GM18861 (cell line): ENCODE data around the gene HS3ST3A1.

ENCODE experiments used
- ATAC-seq: cut with Tn5 transposase; IDR thresholded peaks from one replicate; pipeline ENCODE4 v1.9.1; 2021; ENCODE audit not compliant: unreplicated experiment

HS3ST3A1 gene

GRCh38 chr17:13601776-13602551 lies at the start of gene HS3ST3A1:
TSS of gene HS3ST3A1 (minus strand) at chr17:13601929. CDS start at chr17:13601129, 800 bp downstream.
- no peak for ATAC-seq

GRCh38 chr17:13650096-13650675 lies 48.5 kb upstream of the HS3ST3A1 start:
- no peak for ATAC-seq

GRCh38 chr17:13647543-13648021 lies 45.9 kb upstream of the HS3ST3A1 start:
- no peak for ATAC-seq

- ATAC-seq = no peak
Observed at GRCh38 chr17:13646969-13647542, 45.3 kb upstream of the HS3ST3A1 start.

GRCh38 chr17:13646411-13646810 lies 44.7 kb upstream of the HS3ST3A1 start:
- no peak for ATAC-seq

- ATAC-seq = no peak
Observed at GRCh38 chr17:13643180-13643579, 41.5 kb upstream of the HS3ST3A1 start.

- ATAC-seq = no peak
Observed at GRCh38 chr17:13642188-13642587, 40.5 kb upstream of the HS3ST3A1 start.

GRCh38 chr17:13640551-13640950 lies 38.8 kb upstream of the HS3ST3A1 start:
- ATAC-seq = no peak

- ATAC-seq = no peak
Observed at GRCh38 chr17:13638855-13639458, 37.2 kb upstream of the HS3ST3A1 start.

GRCh38 chr17:13636951-13637350 lies 35.2 kb upstream of the HS3ST3A1 start:
- no peak for ATAC-seq

GRCh38 chr17:13635951-13636350 lies 34.2 kb upstream of the HS3ST3A1 start:
- ATAC-seq = no peak

- no peak for ATAC-seq
Observed at GRCh38 chr17:13634021-13634420, 32.3 kb upstream of the HS3ST3A1 start.

- no peak for ATAC-seq
Observed at GRCh38 chr17:13631529-13631928, 29.8 kb upstream of the HS3ST3A1 start.

- no peak for ATAC-seq
Observed at GRCh38 chr17:13626703-13627102, 25.0 kb upstream of the HS3ST3A1 start.

- no peak for ATAC-seq
Observed at GRCh38 chr17:13619462-13619861, 17.7 kb upstream of the HS3ST3A1 start.

- no peak for ATAC-seq
Observed at GRCh38 chr17:13616031-13616430, 14.3 kb upstream of the HS3ST3A1 start.

- ATAC-seq = no peak
Observed at GRCh38 chr17:13609941-13610340, 8.2 kb upstream of the HS3ST3A1 start.

- no peak for ATAC-seq
Observed at GRCh38 chr17:13601322-13601775, 380 bp downstream of the HS3ST3A1 start.

GRCh38 chr17:13600475-13601321 lies 1.0 kb downstream of the HS3ST3A1 start:
- no peak for ATAC-seq

GRCh38 chr17:13599864-13600263 lies 1.9 kb downstream of the HS3ST3A1 start:
- ATAC-seq = no peak

GRCh38 chr17:13599168-13599577 lies 2.6 kb downstream of the HS3ST3A1 start:
- no peak for ATAC-seq
